HG03354 (cell line): Measurements from ENCODE around the gene BMERB1.
"Not testable (repeated sequence)": the region's sequence is repeated elsewhere in the genome, so short reads cannot be mapped to it uniquely, and the experiment has no call there.

Source experiments
- ATAC-seq: cut with Tn5 transposase; IDR thresholded peaks from one replicate; pipeline ENCODE4 v1.9.1; 2021; ENCODE audit warnings: mild to moderate bottlenecking; ENCODE audit not compliant: unreplicated experiment, poor library complexity, severe bottlenecking

BMERB1 gene

GRCh38 chr16:15457400-15457799 lies 23.0 kb downstream of the BMERB1 start:
- no peak for ATAC-seq

GRCh38 chr16:15457958-15458357 lies 23.6 kb downstream of the BMERB1 start:
- no peak for ATAC-seq

GRCh38 chr16:15459791-15460190 lies 25.4 kb downstream of the BMERB1 start:
- no peak for ATAC-seq

- ATAC-seq = no peak
Measured at GRCh38 chr16:15460601-15461000, 26.2 kb downstream of the BMERB1 start.

- no peak for ATAC-seq
Measured at GRCh38 chr16:15461376-15461775, 27.0 kb downstream of the BMERB1 start.

- ATAC-seq = no peak
Measured at GRCh38 chr16:15464401-15465186, 30.2 kb downstream of the BMERB1 start.

GRCh38 chr16:15466131-15466530 lies 31.7 kb downstream of the BMERB1 start:
- no peak for ATAC-seq

GRCh38 chr16:15466886-15467781 lies 32.7 kb downstream of the BMERB1 start:
- no peak for ATAC-seq

- ATAC-seq = not testable (repeated sequence)
Measured at GRCh38 chr16:15476971-15477370, 42.6 kb downstream of the BMERB1 start.

GRCh38 chr16:15477802-15478201 lies 43.4 kb downstream of the BMERB1 start:
- no peak for ATAC-seq

GRCh38 chr16:15482068-15482747 lies 47.8 kb downstream of the BMERB1 start:
- no peak for ATAC-seq

GRCh38 chr16:15482748-15483298 lies 48.4 kb downstream of the BMERB1 start:
- no peak for ATAC-seq

GRCh38 chr16:15483857-15484256 lies 49.5 kb downstream of the BMERB1 start:
- no peak for ATAC-seq

- ATAC-seq = no peak
Measured at GRCh38 chr16:15484662-15485061, 50.3 kb downstream of the BMERB1 start.

- no peak for ATAC-seq
Measured at GRCh38 chr16:15485175-15485574, 50.8 kb downstream of the BMERB1 start.

GRCh38 chr16:15486661-15487060 lies 52.3 kb downstream of the BMERB1 start:
- ATAC-seq = no peak

- no peak for ATAC-seq
Measured at GRCh38 chr16:15487336-15488284, 53.2 kb downstream of the BMERB1 start.

GRCh38 chr16:15489016-15489415 lies 54.6 kb downstream of the BMERB1 start:
- no peak for ATAC-seq

- no peak for ATAC-seq
Measured at GRCh38 chr16:15490123-15490711, 55.8 kb downstream of the BMERB1 start.
